ENCODE results near the gene TRIM14.

DNA sequence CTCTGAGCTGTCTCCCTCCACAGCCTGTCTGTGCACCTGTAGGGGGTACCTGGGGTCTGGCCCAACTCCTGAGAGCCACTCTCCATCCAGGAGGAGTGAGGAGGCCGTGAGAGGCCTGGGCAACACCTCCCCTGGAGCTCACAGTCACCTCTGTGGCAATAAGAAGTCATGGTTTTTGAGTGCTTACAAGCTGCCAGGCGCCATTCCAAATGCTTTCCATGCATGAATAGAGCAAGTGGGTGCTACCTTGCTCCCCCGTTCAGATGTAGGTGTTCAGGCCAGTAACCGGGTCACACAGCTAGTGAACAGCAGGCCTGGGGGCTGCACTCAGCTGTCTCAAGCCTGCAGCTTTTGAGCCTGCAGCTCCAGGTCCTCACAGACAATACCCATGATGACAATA, 42.8 kb upstream of the TRIM14 start:
- no peak for TF ChIP-seq EZH2 (IDR thresholded peaks at IDR 0.05)
- no peak for TF ChIP-seq POLR2AphosphoS5 (IDR thresholded peaks at IDR 0.05; ENCODE audit: borderline replicate concordance, low read depth, low read length)
